GM10266 (cell line): ENCODE data around the gene SGK1.
"Not testable (repeated sequence)": the region's sequence is repeated elsewhere in the genome, so short reads cannot be mapped to it uniquely, and the experiment has no call there.

Experiments used
- DNase-seq: peaks from one replicate; pipeline ENCODE4 v3.0.0; 2012; ENCODE audit errors: extremely low spot score
- CTCF ChIP-seq: IDR thresholded peaks from 2 replicates; pipeline ENCODE4 v1.5.1; 2012; ENCODE audit warnings: mild to moderate bottlenecking, low read depth; ENCODE audit not compliant: control insufficient read depth, insufficient read depth; ENCODE audit errors: missing control alignments

SGK1 gene

DNA sequence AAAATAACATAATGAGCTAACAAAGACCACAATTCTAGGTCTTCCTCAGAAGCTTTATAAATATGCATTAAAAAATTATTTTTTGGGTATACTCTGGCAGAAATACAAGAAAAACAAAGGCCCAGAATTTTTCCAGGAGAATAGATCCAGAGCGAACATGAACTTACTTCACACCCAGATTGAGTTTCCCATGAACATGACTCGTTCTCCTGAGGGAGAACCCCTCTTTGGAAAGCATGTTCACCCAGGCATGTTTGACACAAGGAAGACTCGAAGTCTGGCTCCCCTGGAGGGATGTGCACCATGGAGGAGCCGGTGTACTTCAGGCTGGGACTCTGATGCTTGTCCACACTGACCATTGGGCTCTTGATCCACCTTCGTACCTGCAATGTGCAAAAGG lies 56.1 kb downstream of the SGK1 start:
- no peak for TF ChIP-seq CTCF
- DNase-seq: no peak

DNA sequence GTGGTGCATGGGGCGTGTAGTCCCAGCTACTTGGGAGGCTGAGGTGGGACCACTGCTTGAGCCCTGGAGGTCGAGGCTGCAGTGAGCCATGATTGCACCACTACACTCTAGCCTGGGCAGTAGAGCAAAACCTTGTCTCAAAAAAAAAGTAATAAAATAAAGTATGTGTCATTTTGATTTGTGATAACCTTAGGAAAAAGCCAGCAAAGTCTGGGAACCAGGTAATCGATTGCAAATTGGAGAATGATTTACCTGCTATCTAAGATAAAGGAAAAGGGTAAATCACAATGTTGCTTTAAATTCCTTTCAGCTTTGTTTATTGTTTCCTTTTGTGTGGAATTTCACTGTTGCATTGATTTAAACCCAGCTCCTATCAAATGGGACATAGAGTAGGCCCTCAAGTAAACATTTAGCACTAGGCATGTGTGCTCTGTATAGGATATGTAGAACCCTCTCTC lies 59.0 kb downstream of the SGK1 start:
- no peak for TF ChIP-seq CTCF
- DNase-seq: no peak

DNA sequence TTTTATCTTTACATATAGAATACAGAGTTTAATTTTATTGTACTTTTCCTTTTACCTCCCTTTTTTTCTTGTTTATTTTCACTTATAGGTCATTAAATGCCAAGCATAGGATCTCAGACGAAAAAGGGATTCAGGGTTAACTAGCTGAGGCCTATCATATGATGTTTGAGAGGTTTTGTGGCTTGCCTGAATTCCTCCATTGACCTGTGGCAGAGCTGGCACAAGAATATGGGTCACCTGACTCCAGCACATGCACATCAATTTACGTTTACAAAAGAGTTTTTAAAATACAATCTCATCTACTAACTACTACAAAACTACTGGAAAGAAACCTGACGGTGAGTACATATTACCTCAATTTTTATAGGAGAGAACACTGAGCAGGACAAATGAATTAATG lies 60.4 kb downstream of the SGK1 start:
- no peak for TF ChIP-seq CTCF
- no peak for DNase-seq

- no peak for DNase-seq
- TF ChIP-seq CTCF: no peak
Observed at GRCh38 chr6:134256862-134257261, 61.0 kb downstream of the SGK1 start.

DNA sequence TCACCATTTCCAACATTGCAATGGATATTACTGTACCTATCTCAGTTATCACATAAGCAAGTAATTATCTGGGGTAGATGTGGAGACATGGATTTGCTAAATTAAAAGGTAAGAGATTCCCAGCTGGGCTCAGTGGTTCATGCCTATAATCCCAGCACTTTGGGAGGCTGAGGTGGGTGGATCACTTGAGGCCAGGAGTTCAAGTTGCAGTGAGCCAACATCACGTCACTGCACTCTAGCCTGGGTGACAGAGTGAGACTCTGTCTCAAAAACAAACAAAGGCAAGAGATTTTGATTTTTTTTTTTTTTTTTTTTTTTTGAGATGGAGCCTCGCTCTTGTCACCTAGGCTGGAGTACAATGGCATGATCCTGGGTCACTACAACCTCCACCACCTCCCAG lies 62.6 kb downstream of the SGK1 start:
- DNase-seq: not testable (repeated sequence)

- TF ChIP-seq CTCF: no peak
- no peak for DNase-seq
Observed at GRCh38 chr6:134254118-134254517, 63.8 kb downstream of the SGK1 start.

DNA sequence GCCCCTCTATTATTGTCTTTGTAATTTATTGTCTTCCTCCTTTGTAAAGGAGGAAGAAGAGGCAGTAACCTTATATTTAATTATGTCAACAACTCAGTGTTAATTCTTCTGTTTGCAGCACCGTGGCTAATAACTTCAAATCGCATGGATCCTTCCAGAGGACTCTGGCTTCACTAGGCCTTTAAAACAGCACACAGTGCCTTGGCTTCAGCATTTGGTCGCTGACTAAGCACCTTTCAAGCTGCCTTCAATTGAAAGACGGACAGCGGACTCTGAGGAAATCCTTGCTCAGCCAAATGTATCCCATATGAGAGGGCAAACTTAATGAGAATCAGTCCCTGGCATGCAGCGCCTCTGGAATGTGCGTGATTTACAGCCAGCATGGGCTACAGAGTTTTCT lies 64.2 kb downstream of the SGK1 start:
- no peak for DNase-seq
- no peak for TF ChIP-seq CTCF

GRCh38 chr6:134251320-134251719 lies 66.6 kb downstream of the SGK1 start:
- TF ChIP-seq CTCF: no peak
- DNase-seq: no peak
